Vagina (tissue), 2 donors: ENCODE results near the gene PTGIS. TPM values are rescaled to one million over a fixed set of nuclear protein-coding genes. Genes with fewer than 3 reads are reported as not detected.

Experiments used
- DNase-seq, 2 donors: peaks; one replicate each; pipeline ENCODE4 v3.0.0-alpha.2; 2017; ENCODE audit errors: extremely low spot score in 2 of 2
- H3K27ac ChIP-seq: fragments of 200-600 bp; sonication (generic); one replicate; pipeline ENCODE4 v1.5.1; 2019
- H3K27me3 ChIP-seq: fragments of 200-600 bp; sonication (generic); one replicate; pipeline ENCODE4 v1.5.1; 2019
- H3K36me3 ChIP-seq, 2 donors: fragments of 200-600 bp; sonication (generic); one replicate each; pipeline ENCODE4 v1.5.1; 2017 to 2019
- H3K4me1 ChIP-seq: fragments of 200-600 bp; sonication (generic); one replicate; pipeline ENCODE4 v1.5.1; 2019
- H3K4me3 ChIP-seq, 2 donors: fragments of 200-600 bp; sonication (generic); 1 replicate in 1 of 2; 2 replicates in 1 of 2; pipeline ENCODE4 v1.5.1; 2016 to 2019
- H3K9me3 ChIP-seq: fragments of 200-600 bp; sonication (generic); one replicate; pipeline ENCODE4 v1.5.1; 2019
- POLR2A ChIP-seq, 2 donors: fragments of 450-650 bp; IDR thresholded peaks; one replicate each; pipeline ENCODE4 v1.6.1; 2017; ENCODE audit warnings: antibody characterized with exemption in 2 of 2, mild to moderate bottlenecking in 2 of 2, moderate library complexity in 2 of 2
- POLR2AphosphoS5 ChIP-seq, 2 donors: sonication (generic); formaldehyde crosslinking; IDR thresholded peaks; one replicate each; pipeline ENCODE4 v1.9.0; 2017; ENCODE audit warnings: antibody characterized with exemption in 2 of 2, mild to moderate bottlenecking in 2 of 2, low read depth in 1 of 2; ENCODE audit not compliant: insufficient read depth in 1 of 2
- intact Hi-C: fragments of 100-400 bp; cut with DNase I; formaldehyde crosslinking; loops from one replicate; pipeline ENCODE4 v1.15.1; 2023
- total RNA-seq: library from RNA; depleted of rRNA; stranded (reverse); fragments of >200 nt; gene quantifications from one replicate; pipeline ENCODE4 v1.2.3, GENCODE V29; 2016
- TF ChIP-seq, protein P1 (sequence below), 3 experiments: fragments of 450-650 bp in 2 of 3; fragments of 200-600 bp in 1 of 3; sonication (generic) in 1 of 3; IDR thresholded peaks; one replicate each; pipeline ENCODE4 v1.5.1; 2017 to 2019; ENCODE audit warnings: antibody characterized with exemption in 3 of 3, mild to moderate bottlenecking in 2 of 3, moderate library complexity in 2 of 3

The PTGIS gene
- total RNA-seq, 1 donor from 2014 or later: 51.1 TPM

DNA sequence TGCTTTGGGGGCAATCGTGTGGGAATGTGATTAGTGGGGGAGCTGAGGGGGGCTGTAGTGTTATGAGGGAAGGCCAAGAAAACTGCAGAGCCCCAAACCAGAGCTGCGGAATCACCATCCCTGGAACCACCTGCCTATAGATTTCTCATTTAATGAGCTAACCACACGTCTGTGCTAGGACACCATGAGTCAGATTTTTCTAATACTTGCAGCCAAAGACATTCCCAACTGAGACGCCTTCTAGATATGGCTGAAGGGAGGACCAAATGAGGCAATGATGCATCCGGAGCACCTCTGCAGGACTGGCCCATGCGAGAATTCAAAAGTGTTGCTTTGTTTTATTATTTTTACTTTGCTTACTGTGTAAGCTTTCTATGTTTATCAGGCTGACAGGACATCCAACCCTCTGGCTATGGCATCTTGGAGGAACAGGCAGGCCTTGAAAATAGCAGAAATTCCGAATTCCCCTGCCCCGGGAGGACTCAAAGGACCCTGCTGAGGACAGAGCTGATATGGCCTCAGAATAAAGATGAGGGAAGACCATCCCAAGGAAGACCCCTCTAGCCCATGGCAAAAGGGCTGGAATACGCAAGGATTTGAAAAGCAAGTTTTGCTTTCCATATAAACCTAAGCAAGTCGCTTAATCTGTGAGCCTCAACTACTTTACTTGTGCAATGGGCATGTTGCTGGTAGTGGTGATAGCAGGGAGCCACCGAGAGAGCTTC lies 3.1 kb upstream of the PTGIS start:
- DNase-seq: peak in 1 of 2 donors; percentile 69
- intact Hi-C loops: no loop called here
- peaks cover 22% of the 10 kb centered on the region for H3K4me1 ChIP-seq
- no peaks in the 10 kb centered on the region for H3K9me3 ChIP-seq
- H3K4me3 ChIP-seq: no peak overlapping the region
- TF ChIP-seq, protein P1, sequence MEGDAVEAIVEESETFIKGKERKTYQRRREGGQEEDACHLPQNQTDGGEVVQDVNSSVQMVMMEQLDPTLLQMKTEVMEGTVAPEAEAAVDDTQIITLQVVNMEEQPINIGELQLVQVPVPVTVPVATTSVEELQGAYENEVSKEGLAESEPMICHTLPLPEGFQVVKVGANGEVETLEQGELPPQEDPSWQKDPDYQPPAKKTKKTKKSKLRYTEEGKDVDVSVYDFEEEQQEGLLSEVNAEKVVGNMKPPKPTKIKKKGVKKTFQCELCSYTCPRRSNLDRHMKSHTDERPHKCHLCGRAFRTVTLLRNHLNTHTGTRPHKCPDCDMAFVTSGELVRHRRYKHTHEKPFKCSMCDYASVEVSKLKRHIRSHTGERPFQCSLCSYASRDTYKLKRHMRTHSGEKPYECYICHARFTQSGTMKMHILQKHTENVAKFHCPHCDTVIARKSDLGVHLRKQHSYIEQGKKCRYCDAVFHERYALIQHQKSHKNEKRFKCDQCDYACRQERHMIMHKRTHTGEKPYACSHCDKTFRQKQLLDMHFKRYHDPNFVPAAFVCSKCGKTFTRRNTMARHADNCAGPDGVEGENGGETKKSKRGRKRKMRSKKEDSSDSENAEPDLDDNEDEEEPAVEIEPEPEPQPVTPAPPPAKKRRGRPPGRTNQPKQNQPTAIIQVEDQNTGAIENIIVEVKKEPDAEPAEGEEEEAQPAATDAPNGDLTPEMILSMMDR (IDR thresholded peaks at IDR 0.05): no peak
- TF ChIP-seq POLR2A (IDR thresholded peaks at IDR 0.05): no peak
- no peak for TF ChIP-seq POLR2AphosphoS5 (IDR thresholded peaks at IDR 0.05; ENCODE audit: insufficient read depth in 1 of 2, low read depth in 1 of 2)
- no peaks in the 10 kb centered on the region for H3K36me3 ChIP-seq
- H3K27ac ChIP-seq: peak overlapping the region; percentile 88
- H3K27me3 ChIP-seq: peaks cover 3% of the 10 kb centered on the region

DNA sequence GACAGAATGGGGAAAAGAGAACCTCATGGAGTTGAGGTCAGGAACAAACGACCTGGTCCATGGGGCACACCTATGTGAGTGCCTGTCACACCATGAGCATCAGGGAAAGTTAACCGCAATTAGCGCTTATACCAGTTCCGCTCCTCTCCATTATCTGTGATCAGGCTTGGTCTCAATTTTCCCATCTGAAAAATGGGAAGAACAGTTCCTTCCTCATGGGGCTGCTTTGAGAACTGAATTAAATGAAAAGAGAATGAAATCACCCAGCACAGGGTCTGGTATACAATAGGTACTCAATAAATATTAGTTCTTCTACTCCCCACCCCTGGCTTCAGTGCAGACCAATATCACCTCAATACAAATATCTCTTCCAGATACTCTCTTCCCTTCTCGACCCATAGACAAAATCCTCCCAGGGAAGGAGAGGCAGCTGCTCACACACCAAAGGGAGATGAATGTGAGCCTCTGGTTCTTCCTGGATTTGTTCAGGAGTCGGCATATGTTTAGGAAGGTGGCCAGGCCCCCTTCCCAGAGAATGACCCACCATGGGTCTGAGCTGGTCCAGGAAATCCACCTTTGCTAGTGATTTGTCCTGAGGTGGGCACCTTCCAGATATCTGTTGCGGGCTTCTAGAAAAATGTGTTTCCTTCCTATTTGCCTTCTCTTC lies 2.4 kb upstream of the PTGIS start:
- TF ChIP-seq, protein P1 (IDR thresholded peaks at IDR 0.05): no peak
- no peak for TF ChIP-seq POLR2A (IDR thresholded peaks at IDR 0.05)
- TF ChIP-seq POLR2AphosphoS5 (IDR thresholded peaks at IDR 0.05; ENCODE audit: insufficient read depth in 1 of 2, low read depth in 1 of 2): no peak
- intact Hi-C loops: no loop called here
- Histone ChIP-seq H3K27me3 (peaks cover 3% of the 10 kb centered on the region), H3K4me3 (no peak overlapping the region), H3K4me1 (peaks cover 22% of the 10 kb centered on the region), H3K9me3 (no peaks in the 10 kb centered on the region), H3K27ac (peak overlapping the region; percentile 88), H3K36me3 (no peaks in the 10 kb centered on the region)
- peak in 1 of 2 donors; percentile 75 for DNase-seq

DNA sequence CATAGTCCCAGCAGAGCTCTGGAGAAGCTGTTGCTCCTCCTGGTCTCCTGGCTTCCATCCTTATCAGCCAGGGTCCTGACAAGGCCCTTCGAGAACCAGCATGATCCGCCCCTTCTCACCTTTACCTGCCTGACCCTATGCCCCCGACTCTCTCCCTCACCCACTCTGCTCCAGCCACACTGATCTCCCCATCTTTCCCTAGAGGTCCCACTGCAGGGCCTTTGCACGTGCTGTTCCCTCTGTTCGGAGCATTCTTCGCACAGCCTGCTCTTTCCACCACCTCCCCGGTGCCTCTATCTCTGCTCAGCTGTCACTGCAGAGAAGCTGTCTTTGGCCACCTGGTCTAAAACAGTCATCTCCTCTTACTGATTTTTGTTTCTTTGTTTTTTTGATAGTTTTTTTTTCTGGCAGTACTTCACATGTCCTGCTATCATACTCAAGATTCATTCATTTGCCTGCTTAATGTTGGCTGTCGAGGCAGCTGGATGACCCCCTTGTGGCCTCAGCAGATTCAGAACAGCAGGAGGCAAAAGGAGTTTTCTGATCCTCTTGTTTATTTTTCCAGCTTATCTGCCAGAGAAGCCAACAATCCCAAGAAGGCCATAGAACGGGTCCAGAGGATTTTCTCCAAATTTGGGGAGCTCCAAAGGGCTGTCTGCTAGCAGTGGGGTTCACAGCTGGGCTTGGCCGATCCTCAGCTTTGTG lies 1.6 kb upstream of the PTGIS start:
- H3K27ac ChIP-seq: peak overlapping the region; percentile 88
- intact Hi-C loops: no loop called here
- H3K36me3 ChIP-seq: no peaks in the 10 kb centered on the region
- H3K4me1 ChIP-seq: peaks cover 22% of the 10 kb centered on the region
- H3K4me3 ChIP-seq: no peak overlapping the region
- DNase-seq: no peak
- no peaks in the 10 kb centered on the region for H3K9me3 ChIP-seq
- TF ChIP-seq POLR2AphosphoS5 (IDR thresholded peaks at IDR 0.05; ENCODE audit: insufficient read depth in 1 of 2, low read depth in 1 of 2) (no peak), POLR2A (IDR thresholded peaks at IDR 0.05) (no peak)
- TF ChIP-seq, protein P1 (IDR thresholded peaks at IDR 0.05): no peak
- H3K27me3 ChIP-seq: peaks cover 3% of the 10 kb centered on the region

DNA sequence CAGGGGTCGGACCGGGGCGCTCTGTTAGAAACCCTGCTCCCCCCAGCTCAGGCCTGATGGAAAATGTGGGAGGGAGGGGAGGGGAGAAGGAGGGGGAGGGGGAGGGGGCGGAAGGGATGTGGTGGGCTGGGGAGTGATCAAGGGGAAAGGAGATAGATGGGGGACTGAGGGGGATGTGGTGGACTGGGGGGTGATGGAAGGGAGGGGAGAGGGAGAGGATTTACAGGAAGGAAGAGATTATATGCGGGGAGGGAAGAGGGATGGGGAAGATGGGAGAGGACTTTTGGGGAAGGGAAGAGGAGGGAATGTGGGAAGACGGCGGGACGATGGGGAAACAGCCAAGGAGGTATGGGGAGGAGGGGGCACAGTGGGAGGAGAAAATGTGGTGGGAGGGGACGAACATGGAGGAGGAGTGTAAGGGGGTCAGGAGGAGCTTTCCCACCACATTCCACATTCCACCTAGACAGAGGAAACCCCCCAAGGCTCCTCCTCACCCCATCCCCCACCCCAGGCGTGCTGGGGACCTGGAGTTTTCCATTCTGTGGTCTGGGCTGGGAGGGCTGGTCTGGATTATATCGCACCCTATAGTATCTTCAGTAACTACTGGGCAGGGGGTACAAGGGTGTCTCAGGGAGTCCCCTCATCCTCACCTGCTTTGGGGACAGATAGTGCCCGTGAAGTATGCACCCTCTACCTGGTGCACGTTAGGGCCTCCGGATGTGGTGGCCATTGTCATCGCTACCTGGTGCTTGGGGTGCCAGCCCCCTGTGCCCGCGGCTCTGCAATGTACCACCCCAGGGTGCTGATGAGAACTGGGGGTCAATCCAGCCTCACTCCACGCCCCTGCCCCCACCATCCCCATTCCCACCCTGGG lies 578 bp upstream of the PTGIS start:
- H3K9me3 ChIP-seq: no peaks in the 10 kb centered on the region
- H3K36me3 ChIP-seq: no peaks in the 10 kb centered on the region
- intact Hi-C loops: no loop called here
- no peak for DNase-seq
- H3K4me1 ChIP-seq: peaks cover 22% of the 10 kb centered on the region
- TF ChIP-seq, protein P1 (IDR thresholded peaks at IDR 0.05): no peak
- TF ChIP-seq POLR2AphosphoS5 (IDR thresholded peaks at IDR 0.05; ENCODE audit: insufficient read depth in 1 of 2, low read depth in 1 of 2): no peak
- TF ChIP-seq POLR2A (IDR thresholded peaks at IDR 0.05): no peak
- H3K4me3 ChIP-seq: peak overlapping the region; percentile 55 to 61
- peaks cover 3% of the 10 kb centered on the region for H3K27me3 ChIP-seq
- H3K27ac ChIP-seq: peak overlapping the region; percentile 88
